ENCODE data around the gene WDR37. TPM values are rescaled to one million over a fixed set of nuclear protein-coding genes. Genes with fewer than 3 reads are reported as not detected.

WDR37 gene
- total RNA-seq, 1 experiment from 2014 or later: 9.6 TPM

- Histone ChIP-seq H3K9me3 (ENCODE audit: control insufficient read depth, insufficient read depth, low read depth, low read length) (no peaks in the 10 kb centered on the region), H3K27me3 (ENCODE audit: control insufficient read depth, insufficient read depth, low read length) (no peaks in the 10 kb centered on the region), H3K27ac (ENCODE audit: low read length) (no peak overlapping the region), H3K4me3 (ENCODE audit: low read depth in 2 of 2, low read length in 2 of 2) (no peak overlapping the region), H3K4me1 (ENCODE audit: control insufficient read depth, insufficient read depth, low read length) (no peaks in the 10 kb centered on the region), H3K36me3 (ENCODE audit: control insufficient read depth, insufficient read depth, low read length) (no peaks in the 10 kb centered on the region)
- ATAC-seq (no peak), DNase-seq (ENCODE audit: low read depth, low spot score) (no peak)
- no peak for TF ChIP-seq SIN3A (IDR thresholded peaks at IDR 0.05; ENCODE audit: borderline replicate concordance, insufficient read depth, low read depth, low read length)
- TF ChIP-seq REST (IDR thresholded peaks at IDR 0.05; ENCODE audit: insufficient read depth in 1 of 2, low read depth in 2 of 2, low read length in 1 of 2): no peak
- no peak for TF ChIP-seq TCF7L2 (IDR thresholded peaks at IDR 0.05; ENCODE audit: low read depth, low read length)
- no peak for TF ChIP-seq CTCF (IDR thresholded peaks at IDR 0.05)
- TF ChIP-seq POLR2AphosphoS5 (IDR thresholded peaks at IDR 0.05; ENCODE audit: low read depth, low read length): no peak
- no TSS peak for BruUV-seq (replicated peaks)
- POLR2A ChIA-PET: no interaction called here
- CTCF ChIA-PET: no interaction called here
- intact Hi-C loops (cut with micrococcal nuclease; ENCODE audit: unreplicated experiment) (no loop called here), in situ Hi-C loops (cut with HindIII; ENCODE audit: low pct_unique_long_range_greater_than_20kb, low sequenced_read_pairs) (no loop called here)
Measured at GRCh38 chr10:1120801-1121211, 64.6 kb downstream of the WDR37 start.

- Histone ChIP-seq H3K4me3 (ENCODE audit: low read depth in 2 of 2, low read length in 2 of 2) (no peak overlapping the region), H3K36me3 (ENCODE audit: control insufficient read depth, insufficient read depth, low read length) (no peaks in the 10 kb centered on the region), H3K4me1 (ENCODE audit: control insufficient read depth, insufficient read depth, low read length) (no peaks in the 10 kb centered on the region), H3K27ac (ENCODE audit: low read length) (no peak overlapping the region), H3K27me3 (ENCODE audit: control insufficient read depth, insufficient read depth, low read length) (no peaks in the 10 kb centered on the region), H3K9me3 (ENCODE audit: control insufficient read depth, insufficient read depth, low read depth, low read length) (no peaks in the 10 kb centered on the region)
- DNase-seq (ENCODE audit: low read depth, low spot score) (no peak), ATAC-seq (no peak)
- TF ChIP-seq SIN3A (IDR thresholded peaks at IDR 0.05; ENCODE audit: borderline replicate concordance, insufficient read depth, low read depth, low read length): no peak
- no peak for TF ChIP-seq TCF7L2 (IDR thresholded peaks at IDR 0.05; ENCODE audit: low read depth, low read length)
- TF ChIP-seq POLR2AphosphoS5 (IDR thresholded peaks at IDR 0.05; ENCODE audit: low read depth, low read length): no peak
- no peak for TF ChIP-seq REST (IDR thresholded peaks at IDR 0.05; ENCODE audit: insufficient read depth in 1 of 2, low read depth in 2 of 2, low read length in 1 of 2)
- no peak for TF ChIP-seq CTCF (IDR thresholded peaks at IDR 0.05)
- intact Hi-C loops (cut with micrococcal nuclease; ENCODE audit: unreplicated experiment): no loop called here
- ChIA-PET POLR2A (no interaction called here), CTCF (no interaction called here)
- in situ Hi-C loops (cut with HindIII; ENCODE audit: low pct_unique_long_range_greater_than_20kb, low sequenced_read_pairs): no loop called here
- no TSS peak for BruUV-seq (replicated peaks)
Measured at GRCh38 chr10:1121271-1121970, 65.2 kb downstream of the WDR37 start.
